Embryonic facial prominence (tissue), 1 donor: Measurements from ENCODE around the gene CREG1.

Source experiments
- DNase-seq: peaks from one replicate; pipeline ENCODE4 v3.0.0-alpha.2; 2016; ENCODE audit errors: extremely low spot score

CREG1 gene

GRCh38 chr1:167532964-167533824 lies 20.4 kb downstream of the CREG1 start:
- DNase-seq, result no peak

DNA sequence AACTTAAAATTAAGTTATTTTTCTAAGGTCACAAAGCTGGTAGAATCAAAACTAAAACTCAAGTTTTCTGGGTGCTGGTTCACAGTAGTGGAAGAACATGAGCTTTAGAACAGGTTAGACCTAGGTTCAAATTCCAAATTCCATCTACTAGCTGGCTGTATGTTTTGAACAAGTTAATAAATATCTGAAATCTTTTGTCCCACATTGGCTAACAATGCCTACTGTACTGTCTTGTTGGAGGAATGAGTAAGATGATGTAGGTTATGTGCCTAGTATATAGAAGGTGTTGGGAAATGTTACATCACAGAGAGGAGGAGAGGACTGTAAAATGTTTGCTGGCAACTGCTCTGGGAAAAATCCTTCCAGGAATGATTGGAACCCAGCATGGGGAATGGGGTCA lies 21.2 kb downstream of the CREG1 start:
- no peak for DNase-seq

GRCh38 chr1:167529829-167530474 lies 23.6 kb downstream of the CREG1 start:
- no peak for DNase-seq

- no peak for DNase-seq
Observed at GRCh38 chr1:167528057-167528728, 25.4 kb downstream of the CREG1 start.

DNA sequence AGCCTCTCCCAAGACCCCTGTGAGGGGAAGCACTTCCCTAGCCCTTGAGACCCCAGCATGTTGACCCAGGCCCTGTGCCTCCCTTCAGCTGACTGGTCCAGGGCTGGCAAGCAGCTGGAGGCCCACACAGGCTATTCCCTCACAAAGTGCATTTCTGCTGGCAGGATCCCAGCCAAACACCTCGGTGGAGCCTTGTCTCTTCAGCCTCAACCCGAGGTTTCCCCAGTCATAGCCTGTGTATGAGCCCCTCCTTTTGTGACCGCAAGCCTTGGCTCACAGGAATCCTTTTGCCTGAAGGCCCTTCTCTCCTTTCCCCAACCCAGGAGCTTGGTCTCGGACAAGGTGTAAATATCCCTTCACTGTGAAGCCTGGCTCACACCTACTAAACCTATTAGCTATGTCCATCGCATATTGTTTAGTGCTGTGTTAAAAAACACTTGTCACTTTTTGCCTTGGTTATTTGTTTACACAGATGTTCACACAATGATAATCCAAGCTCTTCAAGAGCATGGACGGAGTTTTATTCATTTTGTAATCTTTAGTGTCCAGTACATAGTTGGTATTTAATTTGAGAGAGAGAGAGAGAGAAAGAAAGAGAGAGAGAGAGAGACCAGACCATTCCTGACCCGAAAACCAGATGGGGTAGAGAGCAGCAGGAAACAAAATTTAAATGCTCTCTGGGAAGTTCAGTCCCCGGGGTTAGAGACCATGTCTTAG lies 26.7 kb downstream of the CREG1 start:
- no peak for DNase-seq

GRCh38 chr1:167524651-167525050 lies 28.9 kb downstream of the CREG1 start:
- no peak for DNase-seq

GRCh38 chr1:167522246-167522645 lies 31.3 kb downstream of the CREG1 start:
- no peak for DNase-seq

DNA sequence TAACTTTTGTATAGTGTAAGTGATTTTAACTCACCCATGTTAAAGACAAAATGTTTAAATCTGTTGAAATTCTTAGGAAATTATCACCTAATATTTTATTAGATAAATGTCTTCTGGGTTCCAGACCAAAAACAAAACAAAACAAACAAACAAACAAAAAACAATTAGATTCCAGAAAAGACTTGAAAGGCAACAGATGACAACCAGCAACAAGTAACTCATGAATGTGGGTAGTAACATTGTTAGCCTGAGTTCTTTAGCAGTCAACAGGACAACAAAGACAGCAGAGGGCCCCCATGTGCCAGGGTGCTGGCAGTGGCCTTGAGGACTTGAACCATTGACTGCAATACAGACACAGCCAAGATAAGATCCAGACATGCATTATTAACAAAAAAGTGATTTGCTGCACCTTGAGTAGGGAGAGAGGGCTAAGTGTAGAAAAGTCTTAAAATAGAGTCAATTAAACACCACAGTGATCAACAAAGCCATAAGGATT lies 32.8 kb downstream of the CREG1 start:
- DNase-seq, result no peak

DNA sequence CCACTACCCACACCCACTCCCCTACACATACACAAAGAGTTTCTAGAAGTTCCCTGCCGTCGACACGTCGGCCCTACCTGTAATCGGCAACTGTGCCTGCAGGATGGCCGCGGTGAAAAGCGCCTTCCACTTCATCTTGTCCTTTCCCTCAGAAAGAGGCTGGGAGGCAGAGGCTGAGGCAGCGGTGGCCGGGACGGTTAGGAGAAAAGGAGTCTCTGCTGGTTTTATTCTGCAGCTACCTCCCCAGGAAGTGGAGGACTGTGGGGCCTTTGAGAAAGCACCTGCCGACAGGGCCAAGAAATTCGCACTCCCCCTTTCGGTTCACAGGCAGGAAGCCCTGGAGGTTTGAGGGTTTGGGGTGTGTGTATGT lies 35.2 kb downstream of the CREG1 start, which contains the start of gene CD247:
TSS of gene CD247 (minus strand) at position 199 of the 370 bp plus-strand sequence. CDS start at position 135, 64 bp downstream.
- no peak for DNase-seq

DNA sequence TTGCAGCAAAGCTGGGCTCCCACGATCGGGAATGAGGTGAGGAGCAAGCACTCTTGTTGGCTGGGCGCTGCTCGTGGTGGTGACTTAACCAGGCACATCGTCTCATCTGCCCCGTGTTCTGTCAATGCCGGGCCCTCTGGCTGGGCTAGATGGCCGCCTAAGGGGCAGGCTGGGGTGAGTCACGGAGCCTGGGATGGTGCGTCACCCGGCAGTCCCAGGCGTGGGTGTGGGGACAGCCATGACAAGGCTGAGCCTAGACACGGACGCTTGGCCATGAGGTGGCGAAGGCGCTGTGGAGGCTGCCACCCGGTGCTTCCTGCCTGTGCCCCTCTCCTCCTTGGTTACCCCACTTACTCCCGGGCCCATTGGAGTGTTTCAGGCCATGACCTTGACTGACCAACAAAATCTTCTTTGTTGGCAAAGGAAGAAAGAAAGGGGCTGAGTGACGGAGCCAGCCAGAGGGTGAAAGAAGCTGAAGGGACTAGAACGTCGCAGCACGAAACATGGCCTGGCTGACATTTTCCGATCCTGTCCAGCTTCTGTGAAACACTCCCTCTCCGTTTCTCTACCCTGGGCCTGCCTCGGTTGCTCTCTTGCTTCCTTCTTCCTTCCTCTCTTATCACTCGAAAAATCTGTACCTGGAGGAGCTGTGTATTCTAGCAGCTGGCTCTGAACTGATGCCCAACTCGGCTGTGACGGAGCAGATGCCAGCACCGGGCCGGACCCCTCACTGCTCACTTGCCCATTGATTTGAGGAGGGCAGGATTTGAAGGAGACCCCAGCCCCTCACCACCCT lies 35.8 kb downstream of the CREG1 start:
- DNase-seq, result no peak

DNA sequence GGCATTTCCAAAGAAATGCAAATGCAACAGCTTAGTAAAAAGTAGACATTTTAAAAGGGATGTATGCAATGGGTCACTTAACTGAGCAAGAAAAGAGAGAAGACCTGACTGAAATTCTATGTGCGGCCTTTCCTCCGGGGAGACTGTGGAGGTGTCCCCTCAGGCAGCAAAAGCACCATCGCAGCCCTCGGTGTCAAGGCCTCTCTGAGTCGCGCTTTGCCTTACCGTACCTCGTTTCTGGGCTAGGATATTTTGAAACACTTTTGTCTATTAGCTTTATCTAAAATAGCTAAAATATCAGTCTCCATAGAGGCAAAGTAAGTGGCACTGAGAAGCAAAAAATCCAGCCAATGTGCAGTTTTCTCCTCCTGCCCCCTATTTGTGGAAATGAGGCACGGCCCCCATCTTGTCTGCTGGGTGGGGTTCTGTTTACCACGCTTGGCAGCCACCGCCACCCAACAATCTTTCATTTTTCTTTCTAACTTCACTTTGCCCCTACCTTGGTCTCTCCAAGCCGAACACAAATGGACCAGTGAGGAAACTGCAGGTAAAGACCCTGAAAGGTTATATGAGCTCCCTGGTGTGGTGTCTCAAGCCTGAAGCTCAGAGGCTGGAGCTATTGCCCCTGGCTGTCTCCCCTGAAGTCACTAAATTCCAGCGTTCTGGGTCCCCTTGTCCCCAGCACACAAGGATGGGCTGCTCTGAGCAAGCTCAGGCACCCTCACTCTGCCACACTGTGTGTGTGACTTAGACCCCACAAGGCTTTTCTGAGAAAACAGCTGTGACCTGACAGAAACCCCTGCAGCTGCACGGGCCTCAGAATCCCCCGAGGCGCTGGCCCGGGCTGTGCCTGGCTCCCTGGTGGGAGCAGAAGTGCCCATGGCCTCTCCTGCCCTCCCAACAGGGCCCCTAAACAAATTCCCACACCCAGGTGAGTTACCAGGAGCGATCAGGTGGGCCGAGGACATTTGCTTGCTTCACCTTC lies 36.9 kb downstream of the CREG1 start:
- no peak for DNase-seq

DNA sequence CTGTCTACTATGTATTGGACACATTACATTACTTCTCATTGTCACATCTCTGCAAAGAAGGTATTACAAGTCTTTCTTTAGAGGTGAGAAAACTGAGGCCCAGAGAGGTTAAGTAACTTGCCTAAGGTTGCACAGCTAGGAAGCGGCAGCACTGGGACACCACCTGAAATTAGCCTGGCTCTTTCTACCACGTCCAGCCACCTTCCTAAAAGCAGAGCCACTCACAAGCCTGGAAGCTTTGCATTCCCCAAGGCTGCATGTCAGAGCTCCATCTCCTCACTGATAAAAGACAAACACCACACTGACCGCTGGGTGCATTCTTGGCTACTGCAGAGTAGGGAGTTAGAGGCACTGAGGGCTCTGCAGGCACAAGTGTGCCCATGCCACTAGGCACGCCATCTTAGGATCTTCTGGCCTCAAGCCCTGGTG lies 37.7 kb downstream of the CREG1 start:
- no peak for DNase-seq

DNA sequence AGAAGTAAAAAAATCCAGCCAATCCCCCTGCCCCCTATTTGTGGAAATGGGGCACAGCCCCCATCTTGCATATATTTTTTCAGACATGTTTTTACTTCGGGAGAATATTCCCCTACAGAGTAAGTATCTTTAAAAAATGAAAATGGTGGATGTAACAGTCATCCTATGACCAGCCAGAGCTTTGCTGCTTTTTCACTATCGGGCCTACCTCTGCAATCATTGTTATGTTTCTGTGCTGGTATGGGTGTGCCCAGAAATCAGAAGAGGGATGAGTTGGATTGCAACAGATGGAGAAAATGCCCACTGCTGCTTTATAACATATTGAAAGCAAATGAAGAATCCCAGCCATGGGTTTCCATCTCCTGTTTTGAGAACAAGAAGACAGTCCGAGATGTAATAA lies 38.1 kb downstream of the CREG1 start:
- no peak for DNase-seq

DNA sequence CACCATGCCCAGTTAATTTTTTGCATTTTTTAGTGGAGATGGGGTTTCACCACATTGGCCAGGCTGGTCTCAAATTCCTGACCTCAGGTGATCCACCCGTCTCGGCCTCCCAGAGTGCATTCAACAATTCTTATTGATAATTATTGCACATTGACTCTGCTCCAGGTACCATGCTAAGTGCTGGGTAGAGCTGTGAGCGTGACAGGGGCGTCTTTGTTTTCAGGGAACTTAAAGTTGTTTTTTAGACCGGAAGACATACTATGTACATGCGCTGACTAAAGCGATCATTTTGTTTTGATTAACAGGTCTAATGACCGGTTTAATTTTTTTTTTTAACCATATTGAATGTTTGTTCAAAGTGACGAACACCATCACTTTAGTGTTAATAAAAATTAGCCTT lies 39.3 kb downstream of the CREG1 start:
- no peak for DNase-seq

DNA sequence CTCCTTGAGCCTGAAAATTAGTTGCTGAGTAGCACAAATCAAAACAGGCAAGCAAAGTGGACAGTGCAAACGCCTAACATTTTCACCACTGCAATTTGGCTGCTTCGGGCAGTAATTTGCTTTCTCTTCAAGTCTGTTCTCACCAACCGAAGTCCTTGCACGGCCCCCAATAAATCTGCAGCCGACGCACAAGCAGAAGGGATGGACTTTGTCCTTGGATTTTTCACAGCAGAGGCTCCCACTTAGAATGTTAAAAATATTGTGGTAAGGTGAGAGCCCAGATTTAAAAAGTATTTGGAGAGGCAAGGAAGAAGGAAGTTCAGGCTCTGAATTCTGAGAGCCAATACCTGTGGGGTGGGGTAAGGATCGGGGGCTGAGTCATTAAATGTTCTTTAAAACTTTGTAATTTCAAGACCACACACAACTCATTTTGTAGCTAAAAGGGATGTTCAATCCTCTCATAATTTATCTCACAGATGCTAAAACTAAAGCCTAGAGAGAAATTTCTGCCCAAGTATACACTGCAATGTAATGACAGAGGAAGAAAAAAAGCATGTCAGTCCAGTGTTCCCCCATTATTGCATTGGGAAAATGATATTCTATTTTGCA lies 41.4 kb downstream of the CREG1 start:
- DNase-seq, result no peak

DNA sequence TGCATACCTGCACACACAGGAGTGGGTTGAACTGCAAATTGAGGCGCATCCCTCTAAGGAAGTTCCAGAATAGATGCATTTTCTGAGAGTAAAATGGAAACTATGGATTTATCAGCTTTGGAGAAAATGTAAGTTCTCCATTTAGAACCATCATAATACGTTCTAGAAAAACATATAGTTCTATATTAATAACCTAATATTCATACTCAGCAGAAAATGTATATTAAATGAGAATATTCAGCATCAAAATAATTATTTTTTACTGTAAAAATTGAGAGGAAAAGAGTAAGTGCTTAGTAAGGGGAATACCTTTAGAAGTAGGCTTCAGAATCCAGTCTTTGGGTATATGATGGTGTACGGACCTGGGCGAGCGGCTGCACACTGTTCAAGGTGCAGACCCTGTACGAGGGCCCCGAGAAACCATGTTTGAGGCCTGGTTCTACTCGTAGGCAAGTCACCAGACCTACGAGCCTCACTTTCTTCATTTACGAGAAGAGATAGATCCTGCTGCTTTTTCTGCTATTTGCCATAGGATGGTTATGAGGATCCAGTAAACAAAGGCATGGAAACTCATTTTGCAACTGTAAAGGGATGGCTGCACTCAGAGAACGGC lies 42.1 kb downstream of the CREG1 start:
- DNase-seq, result no peak

- no peak for DNase-seq
Observed at GRCh38 chr1:167510881-167511280, 42.7 kb downstream of the CREG1 start.

DNA sequence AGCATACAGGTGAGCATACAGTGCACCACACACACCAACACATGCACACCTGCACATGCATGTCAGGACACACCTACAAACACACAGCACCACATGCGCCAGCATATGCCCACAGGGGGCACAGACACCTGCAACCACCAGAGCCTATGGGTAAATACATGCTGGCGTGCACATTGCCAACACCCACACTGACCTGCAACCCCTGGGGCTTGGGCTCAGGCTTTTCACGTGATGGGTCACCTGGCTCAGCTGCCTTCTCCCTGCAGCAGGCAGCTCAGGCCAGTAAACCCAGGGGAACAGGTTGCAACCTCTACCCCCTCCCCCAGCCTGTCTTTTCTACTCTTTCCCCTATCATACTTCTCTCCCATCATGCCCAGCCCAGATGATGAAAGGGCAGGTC lies 43.3 kb downstream of the CREG1 start:
- DNase-seq, result no peak

DNA sequence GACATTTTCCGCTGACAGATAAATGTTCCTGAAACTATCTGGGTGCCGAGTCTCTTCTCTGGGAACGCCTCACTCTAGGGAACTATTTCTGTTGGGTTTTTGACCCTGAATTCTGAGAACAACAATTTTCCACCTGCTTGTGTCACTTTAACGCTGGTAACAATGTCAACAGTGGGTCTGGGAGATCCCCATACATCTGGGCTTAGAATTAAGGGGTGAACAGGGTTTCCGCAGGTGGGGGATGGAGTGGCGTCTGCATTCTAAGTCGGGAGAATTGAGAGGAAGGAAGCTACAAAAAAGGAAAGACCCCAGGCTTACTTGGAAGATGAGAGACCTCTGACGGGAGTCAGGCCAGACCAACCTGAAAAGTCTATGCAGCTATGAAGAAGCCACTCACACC lies 44.0 kb downstream of the CREG1 start:
- no peak for DNase-seq
